ENCODE results near the gene VSTM2A. TPM values are rescaled to one million over a fixed set of nuclear protein-coding genes. Genes with fewer than 3 reads are reported as not detected.

VSTM2A gene
- total RNA-seq, 2 experiments from 2014 or later: not detected

DNA sequence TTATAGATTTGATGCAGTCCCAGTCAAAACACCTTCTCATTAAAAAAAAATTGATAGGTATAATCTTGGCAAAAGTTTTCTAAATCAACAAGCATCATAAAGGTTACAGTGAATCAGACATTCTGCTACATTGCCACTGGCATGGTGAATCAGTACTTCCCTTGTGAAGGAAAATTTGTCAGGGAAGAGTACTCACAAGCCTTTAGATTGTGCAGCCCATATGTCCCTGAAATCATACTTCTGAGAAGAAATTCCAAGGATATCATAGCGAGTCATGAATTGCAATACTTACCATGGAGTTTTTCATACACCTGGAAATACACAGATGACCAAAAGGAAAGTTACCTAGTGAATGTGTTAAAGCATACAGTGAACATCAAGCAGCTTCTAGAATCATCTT is 17.2 kb downstream of the VSTM2A start:
- Mint-ChIP-seq H3K36me3 (ENCODE audit: low read depth) (no peaks in the 10 kb centered on the region), H3K9me3 (peaks cover 6% of the 10 kb centered on the region), H3K4me3 (no peak overlapping the region), H3K4me1 (ENCODE audit: low read depth) (no peaks in the 10 kb centered on the region), H3K27ac (no peak overlapping the region), H3K27me3 (ENCODE audit: low read depth) (no peaks in the 10 kb centered on the region)
- DNase-seq: no peak
- intact Hi-C loops (cut with micrococcal nuclease): no loop called here
- CTCF ChIA-PET: no interaction called here

DNA sequence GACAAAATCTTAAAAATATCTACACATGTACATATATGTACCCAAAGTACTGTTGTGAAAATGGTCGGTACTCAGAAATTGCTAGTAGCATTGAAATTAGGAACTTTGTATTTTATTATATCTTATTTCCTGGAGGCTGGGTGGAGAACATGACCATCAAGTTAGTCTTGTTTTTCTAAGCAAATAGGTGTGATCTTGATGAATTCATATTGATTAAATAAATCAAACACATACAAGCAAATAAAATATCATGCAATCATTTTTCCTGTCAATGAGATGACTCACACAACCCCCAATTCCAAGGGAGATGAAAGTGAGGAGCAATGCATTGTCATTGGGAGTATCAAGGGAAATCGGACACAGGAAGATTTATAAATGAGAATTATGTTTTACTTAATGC is 18.0 kb downstream of the VSTM2A start:
- DNase-seq: no peak
- Mint-ChIP-seq H3K27me3 (ENCODE audit: low read depth) (no peaks in the 10 kb centered on the region), H3K4me3 (no peak overlapping the region), H3K9me3 (peaks cover 6% of the 10 kb centered on the region), H3K27ac (no peak overlapping the region), H3K4me1 (ENCODE audit: low read depth) (no peaks in the 10 kb centered on the region), H3K36me3 (ENCODE audit: low read depth) (no peaks in the 10 kb centered on the region)
- intact Hi-C loops (cut with micrococcal nuclease): no loop called here
- CTCF ChIA-PET: no interaction called here

DNA sequence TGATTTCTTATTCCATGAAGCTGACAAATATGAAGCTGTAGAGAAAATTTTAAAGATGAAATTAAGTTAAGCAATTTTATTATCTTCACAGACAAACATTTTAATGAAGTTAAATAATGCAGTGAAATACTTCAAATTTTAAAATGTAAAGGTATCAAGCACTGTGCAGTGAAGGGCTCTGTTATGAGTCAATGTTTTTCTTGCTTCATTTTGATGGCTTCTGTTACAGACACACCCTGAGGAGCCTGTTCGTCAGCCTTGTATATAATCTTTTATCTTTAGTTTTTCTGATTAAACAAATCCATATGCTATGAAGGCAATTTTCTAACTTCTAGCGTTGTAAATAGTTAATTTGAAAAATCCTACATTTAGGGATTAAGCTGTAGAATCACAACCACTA is 18.5 kb downstream of the VSTM2A start:
- no peak overlapping the region for H3K27ac Mint-ChIP-seq
- DNase-seq: no peak
- H3K4me1 Mint-ChIP-seq (ENCODE audit: low read depth): no peaks in the 10 kb centered on the region
- no peak overlapping the region for H3K4me3 Mint-ChIP-seq
- CTCF ChIA-PET: interaction anchor here (0.6 kb wide), 1 partner anchor 16 kb away, joined by 3 read pairs; no protein-coding TSS in a partner anchor
- H3K27me3 Mint-ChIP-seq (ENCODE audit: low read depth): no peaks in the 10 kb centered on the region
- intact Hi-C loops (cut with micrococcal nuclease): no loop called here
- H3K9me3 Mint-ChIP-seq: peaks cover 6% of the 10 kb centered on the region
- no peaks in the 10 kb centered on the region for H3K36me3 Mint-ChIP-seq (ENCODE audit: low read depth)

DNA sequence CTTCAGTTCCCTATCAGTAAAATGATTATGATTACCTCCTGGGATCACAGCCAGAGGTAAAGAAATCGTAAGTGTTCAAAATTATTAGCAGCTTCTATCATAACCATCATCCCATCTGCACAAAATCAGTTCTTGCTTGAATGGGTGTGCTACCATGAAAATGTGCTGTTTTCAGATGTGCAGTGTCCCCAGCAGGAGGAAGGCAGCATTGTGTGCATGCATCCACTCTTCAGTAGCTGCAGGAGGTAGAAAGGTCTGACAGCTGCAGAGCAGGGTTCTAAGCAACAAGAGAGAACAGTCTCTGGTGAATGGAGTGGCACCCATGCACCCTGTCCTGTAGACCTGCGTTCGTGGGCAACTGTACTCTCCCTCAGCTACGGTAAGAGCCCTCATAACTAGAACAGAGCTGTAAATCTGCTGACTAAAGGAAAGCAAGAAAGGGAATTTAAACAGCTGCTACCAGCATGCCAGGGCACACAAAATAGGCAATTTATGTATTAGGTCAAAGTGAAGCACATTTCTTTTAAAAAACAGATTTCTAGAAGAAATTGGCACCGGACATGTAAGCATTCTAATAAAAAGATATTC is 21.2 kb downstream of the VSTM2A start:
- Mint-ChIP-seq H3K9me3 (peaks cover 8% of the 10 kb centered on the region), H3K27ac (no peak overlapping the region), H3K4me3 (no peak overlapping the region), H3K4me1 (ENCODE audit: low read depth) (no peaks in the 10 kb centered on the region), H3K36me3 (ENCODE audit: low read depth) (no peaks in the 10 kb centered on the region), H3K27me3 (ENCODE audit: low read depth) (no peaks in the 10 kb centered on the region)
- intact Hi-C loops (cut with micrococcal nuclease): no loop called here
- no peak for DNase-seq
- CTCF ChIA-PET: no interaction called here

DNA sequence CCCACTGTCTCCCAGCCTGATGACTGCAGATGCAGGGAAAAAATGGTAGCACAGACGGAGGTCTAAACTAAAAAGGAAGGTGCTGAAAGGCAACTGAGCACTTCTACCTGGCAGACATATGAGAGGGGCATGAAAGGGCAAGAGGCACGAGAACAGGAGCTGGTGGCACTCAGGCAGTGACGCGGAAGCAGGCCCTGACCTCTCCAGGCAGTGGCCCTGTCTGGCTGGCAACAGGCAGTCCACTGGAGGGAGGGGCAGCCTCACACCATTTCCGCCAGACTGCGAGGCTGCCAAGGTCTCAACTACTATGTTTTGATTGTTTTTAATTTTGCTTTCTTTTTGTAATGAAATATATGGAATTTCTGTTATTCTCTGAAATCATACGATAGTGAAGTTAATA is 23.3 kb downstream of the VSTM2A start:
- no peaks in the 10 kb centered on the region for H3K27me3 Mint-ChIP-seq (ENCODE audit: low read depth)
- no peak overlapping the region for H3K4me3 Mint-ChIP-seq
- intact Hi-C loops (cut with micrococcal nuclease): no loop called here
- CTCF ChIA-PET: no interaction called here
- H3K27ac Mint-ChIP-seq: no peak overlapping the region
- no peak for DNase-seq
- H3K36me3 Mint-ChIP-seq (ENCODE audit: low read depth): no peaks in the 10 kb centered on the region
- peaks cover 9% of the 10 kb centered on the region for H3K9me3 Mint-ChIP-seq
- H3K4me1 Mint-ChIP-seq (ENCODE audit: low read depth): no peaks in the 10 kb centered on the region

DNA sequence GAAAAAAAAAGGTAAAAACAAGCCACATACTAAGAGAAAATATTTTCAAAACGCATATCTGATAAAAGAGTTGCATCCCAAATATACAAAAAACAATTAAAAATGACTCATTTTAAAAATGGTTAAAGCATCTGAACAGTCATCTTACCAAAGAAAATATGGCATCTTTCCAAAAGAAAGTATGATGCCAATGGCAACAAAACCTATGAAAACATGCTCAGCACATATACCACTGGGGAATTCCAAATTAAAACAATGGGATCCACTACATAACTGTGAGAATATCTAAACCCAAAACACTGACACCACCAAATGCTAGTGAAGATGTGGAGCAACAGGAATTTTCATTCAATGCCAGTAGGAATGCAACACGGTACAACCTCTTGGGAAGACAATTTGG is 39.3 kb downstream of the VSTM2A start:
- CTCF ChIA-PET: no interaction called here
- Mint-ChIP-seq H3K27me3 (ENCODE audit: low read depth) (no peaks in the 10 kb centered on the region), H3K36me3 (ENCODE audit: low read depth) (no peaks in the 10 kb centered on the region), H3K4me1 (ENCODE audit: low read depth) (no peaks in the 10 kb centered on the region), H3K9me3 (peaks cover 5% of the 10 kb centered on the region), H3K4me3 (no peak overlapping the region), H3K27ac (no peak overlapping the region)
- intact Hi-C loops (cut with micrococcal nuclease): no loop called here
- no peak for DNase-seq

DNA sequence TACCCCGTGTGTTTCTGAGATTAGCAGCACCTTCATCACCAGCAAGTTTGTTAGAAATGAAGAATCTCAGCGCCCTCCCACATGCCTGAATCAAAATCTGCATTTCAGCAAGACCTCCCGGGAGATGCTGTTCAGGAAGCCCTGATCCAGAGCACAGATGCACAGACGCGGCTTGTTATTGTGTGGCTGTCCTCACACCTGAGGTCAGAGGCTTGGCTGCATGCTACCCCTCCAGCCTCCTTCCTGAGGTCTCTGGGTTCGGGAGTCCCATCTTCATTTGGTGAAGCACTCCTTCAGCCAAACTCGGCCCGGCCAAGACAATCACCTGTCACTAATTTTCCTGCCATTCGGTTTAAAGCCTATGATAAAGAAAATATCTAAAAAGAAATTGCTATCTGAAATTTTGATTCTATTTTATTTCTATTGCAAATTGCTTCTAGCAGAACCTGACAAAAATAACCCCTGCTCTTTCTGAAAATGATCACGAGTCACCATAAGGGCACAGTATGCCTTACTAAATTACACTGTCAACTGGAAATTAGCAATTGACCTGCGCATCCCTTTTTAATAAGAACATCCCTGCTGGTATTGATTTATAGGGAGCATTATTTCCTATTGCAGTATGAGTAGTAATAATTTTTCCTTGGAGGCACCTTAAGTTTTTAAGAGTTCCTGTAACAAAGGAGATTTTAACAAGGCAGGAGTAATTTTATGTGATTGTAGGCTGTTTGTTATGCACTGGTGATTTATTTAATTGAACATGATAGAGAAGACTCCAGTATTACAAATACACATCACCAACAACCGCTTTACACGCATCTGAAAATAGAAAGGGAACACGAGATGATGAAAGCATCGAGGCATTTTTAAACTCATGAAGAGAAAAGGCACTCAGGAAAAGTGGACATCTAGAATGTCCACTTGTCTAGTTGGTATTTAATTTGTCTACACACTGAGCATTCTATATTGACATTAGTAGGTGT is 49.5 kb downstream of the VSTM2A start:
- CTCF ChIA-PET: no interaction called here

DNA sequence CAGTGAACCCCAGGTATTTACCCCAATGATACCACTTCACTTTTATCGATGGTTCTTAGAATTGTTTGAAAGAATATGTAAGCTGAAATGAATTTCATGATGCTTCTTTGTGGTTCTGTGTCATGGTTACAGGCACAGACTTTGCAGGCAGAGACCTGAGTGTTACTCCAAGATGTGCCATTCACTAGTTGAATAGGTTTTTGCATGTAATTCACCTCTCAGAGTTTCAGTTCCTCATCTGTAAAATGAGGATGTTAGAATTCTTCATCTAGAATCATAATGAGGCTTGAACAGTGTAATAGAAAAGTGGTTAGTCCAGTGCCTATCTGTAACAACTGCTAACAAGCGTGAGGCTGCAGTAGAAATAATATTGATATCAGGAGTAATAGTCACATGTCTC is 54.6 kb downstream of the VSTM2A start:
- CTCF ChIA-PET: no interaction called here
- Mint-ChIP-seq H3K27ac (no peak overlapping the region), H3K27me3 (ENCODE audit: low read depth) (no peaks in the 10 kb centered on the region), H3K4me1 (ENCODE audit: low read depth) (no peaks in the 10 kb centered on the region), H3K9me3 (peaks cover 6% of the 10 kb centered on the region), H3K36me3 (ENCODE audit: low read depth) (no peaks in the 10 kb centered on the region), H3K4me3 (no peak overlapping the region)
- DNase-seq: no peak
- intact Hi-C loops (cut with micrococcal nuclease): no loop called here

More for the DNA sequence above, 49.5 kb downstream of the VSTM2A start:
- peaks cover 3% of the 10 kb centered on the region for H3K9me3 Mint-ChIP-seq
- no peaks in the 10 kb centered on the region for H3K27me3 Mint-ChIP-seq (ENCODE audit: low read depth)
- no peak overlapping the region for H3K27ac Mint-ChIP-seq
- H3K4me1 Mint-ChIP-seq (ENCODE audit: low read depth): no peaks in the 10 kb centered on the region
- no peak overlapping the region for H3K4me3 Mint-ChIP-seq
- H3K36me3 Mint-ChIP-seq (ENCODE audit: low read depth): no peaks in the 10 kb centered on the region
- DNase-seq: no peak
- intact Hi-C loops (cut with micrococcal nuclease): no loop called here

DNA sequence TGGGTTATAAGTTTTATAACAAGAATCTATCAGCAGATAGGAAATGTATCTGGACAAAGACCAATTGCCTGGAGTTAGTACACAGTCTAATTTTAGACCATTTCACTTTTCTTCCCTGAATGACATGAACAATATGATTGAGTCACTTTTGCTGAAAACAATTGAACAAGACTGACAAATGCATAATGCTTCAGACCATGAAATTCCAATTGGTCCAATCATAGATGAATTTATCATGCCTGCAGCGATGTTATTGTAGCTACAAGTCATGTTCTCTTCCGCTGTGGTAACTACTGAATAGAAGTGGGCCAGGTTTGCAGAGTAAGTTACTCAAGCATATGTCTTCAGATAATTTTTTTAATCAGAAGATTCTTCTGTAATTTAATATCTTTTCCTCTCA is 73.4 kb downstream of the VSTM2A start:
- no peak overlapping the region for H3K27ac Mint-ChIP-seq
- no peaks in the 10 kb centered on the region for H3K36me3 Mint-ChIP-seq (ENCODE audit: low read depth)
- CTCF ChIA-PET: no interaction called here
- no peak overlapping the region for H3K4me3 Mint-ChIP-seq
- H3K4me1 Mint-ChIP-seq (ENCODE audit: low read depth): no peaks in the 10 kb centered on the region
- H3K9me3 Mint-ChIP-seq: peaks cover 9% of the 10 kb centered on the region
- intact Hi-C loops (cut with micrococcal nuclease): no loop called here
- no peaks in the 10 kb centered on the region for H3K27me3 Mint-ChIP-seq (ENCODE audit: low read depth)
- DNase-seq: no peak

Other genes with a start within 250 kb of the VSTM2A start
- 100 to 1,000 TPM; 121 to 126 TPM for gene SEC61G, start 216.8 kb downstream of the VSTM2A start, total RNA-seq